Erythroblast (primary cell): Measurements from ENCODE around the gene UVSSA.
"Not testable (repeated sequence)": the region's sequence is repeated elsewhere in the genome, so short reads cannot be mapped to it uniquely, and the experiment has no call there.

ENCODE experiments used
- DNase-seq, 2 experiments: peaks; one replicate each; lab custom pipeline; 2025; lab: John Stamatoyannopoulos, UW
- GATA1 ChIP-seq: IDR thresholded peaks from 2 replicates; pipeline ENCODE4 v1.6.1; 2011; ENCODE audit warnings: low read depth, mild to moderate bottlenecking, control low read depth, low read length, moderate library complexity
- POLR2A ChIP-seq: IDR thresholded peaks from 2 replicates; pipeline ENCODE4 v1.6.1; 2011; ENCODE audit warnings: mild to moderate bottlenecking, low read length

Gene UVSSA

GRCh38 chr4:1413204-1413663, 66.2 kb downstream of the UVSSA start:
- DNase-seq, result no peak
- no peak for TF ChIP-seq POLR2A
- TF ChIP-seq GATA1, result no peak

GRCh38 chr4:1413687-1414479, 66.9 kb downstream of the UVSSA start:
- TF ChIP-seq GATA1, result no peak
- DNase-seq, result no peak

- no peak for TF ChIP-seq GATA1
- no peak for TF ChIP-seq POLR2A
- DNase-seq, result no peak
Observed at GRCh38 chr4:1414831-1415680, 68.0 kb downstream of the UVSSA start.

GRCh38 chr4:1415681-1415981, 68.6 kb downstream of the UVSSA start:
- TF ChIP-seq GATA1 (no peak), POLR2A (no peak)
- no peak for DNase-seq

GRCh38 chr4:1416051-1416947, 69.3 kb downstream of the UVSSA start:
- DNase-seq, result no peak
- TF ChIP-seq POLR2A (no peak), GATA1 (no peak)

- no peak for DNase-seq
Observed at GRCh38 chr4:1416948-1417260, 69.9 kb downstream of the UVSSA start.

GRCh38 chr4:1417522-1418390, 70.7 kb downstream of the UVSSA start:
- no peak for TF ChIP-seq GATA1
- no peak for TF ChIP-seq POLR2A
- DNase-seq, result no peak

More at GRCh38 chr4:1416948-1417260, 69.9 kb downstream of the UVSSA start:
- TF ChIP-seq GATA1 (no peak), POLR2A (no peak)

- no peak for TF ChIP-seq POLR2A
- no peak for TF ChIP-seq GATA1
- no peak for DNase-seq
Observed at GRCh38 chr4:1418494-1419285, 71.7 kb downstream of the UVSSA start.

GRCh38 chr4:1419708-1420107, 72.7 kb downstream of the UVSSA start:
- no peak for DNase-seq
- TF ChIP-seq GATA1, result no peak
- no peak for TF ChIP-seq POLR2A

- DNase-seq, result no peak
- TF ChIP-seq GATA1 (no peak), POLR2A (no peak)
Observed at GRCh38 chr4:1421657-1422056, 74.6 kb downstream of the UVSSA start.

GRCh38 chr4:1427010-1427409, 80.0 kb downstream of the UVSSA start:
- no peak for TF ChIP-seq POLR2A
- no peak for TF ChIP-seq GATA1
- DNase-seq, result no peak

- DNase-seq, result not testable (repeated sequence)
Observed at GRCh38 chr4:1443688-1444172, 96.7 kb downstream of the UVSSA start.
